Hepatocyte (in vitro differentiated cells): ENCODE results near the gene DMD. TPM values are rescaled to one million over a fixed set of nuclear protein-coding genes. Genes with fewer than 3 reads are reported as not detected.

Source experiments
- DNase-seq: peaks from one replicate; pipeline ENCODE4 v3.0.0-alpha.2; 2016; ENCODE audit warnings: low spot score
- H2AFZ ChIP-seq: fragments of 200-600 bp; sonication (generic); 2 replicates; pipeline ENCODE4 v1.6.0; 2016; ENCODE audit warnings: antibody characterized with exemption, mild to moderate bottlenecking
- H3K27ac ChIP-seq: fragments of 200-600 bp; sonication (generic); 2 replicates; pipeline ENCODE4 v1.5.1; 2016; ENCODE audit warnings: mild to moderate bottlenecking
- H3K27me3 ChIP-seq: fragments of 200-600 bp; sonication (generic); 2 replicates; pipeline ENCODE4 v1.6.1; 2016
- H3K36me3 ChIP-seq: fragments of 200-600 bp; sonication (generic); replicated peaks from 2 replicates; pipeline ENCODE4 v1.5.1; 2016; ENCODE audit warnings: low read depth; ENCODE audit not compliant: insufficient read depth
- H3K4me1 ChIP-seq: fragments of 200-600 bp; sonication (generic); 2 replicates; pipeline ENCODE4 v1.5.1; 2016; ENCODE audit warnings: mild to moderate bottlenecking, moderate library complexity; ENCODE audit not compliant: insufficient read depth
- H3K4me2 ChIP-seq: fragments of 200-600 bp; sonication (generic); 2 replicates; pipeline ENCODE4 v1.6.0; 2016
- H3K4me3 ChIP-seq: fragments of 200-600 bp; sonication (generic); 2 replicates; pipeline ENCODE4 v1.5.1; 2016; ENCODE audit warnings: mild to moderate bottlenecking
- H3K79me2 ChIP-seq: fragments of 200-600 bp; sonication (generic); 2 replicates; pipeline ENCODE4 v1.6.0; 2017; ENCODE audit warnings: mild to moderate bottlenecking
- H3K9me2 ChIP-seq: fragments of 200-600 bp; sonication (generic); replicated peaks from 2 replicates; pipeline ENCODE4 v1.6.0; 2017; ENCODE audit warnings: mild to moderate bottlenecking; ENCODE audit not compliant: insufficient read depth
- H3K9me3 ChIP-seq: fragments of 200-600 bp; sonication (generic); 2 replicates; pipeline ENCODE4 v1.5.1; 2016; ENCODE audit warnings: low read depth, mild to moderate bottlenecking
- H4K20me1 ChIP-seq: fragments of 200-600 bp; sonication (generic); 2 replicates; pipeline ENCODE4 v1.6.0; 2016; ENCODE audit warnings: mild to moderate bottlenecking; ENCODE audit not compliant: insufficient read depth, poor library complexity, severe bottlenecking
- EZH2 ChIP-seq: fragments of 200-600 bp; sonication (generic); IDR thresholded peaks from 2 replicates; pipeline ENCODE4 v1.6.1; 2016; ENCODE audit warnings: antibody characterized with exemption, mild to moderate bottlenecking, borderline replicate concordance
- EZH2phosphoT487 ChIP-seq: fragments of 200-600 bp; sonication (generic); IDR thresholded peaks from one replicate; pipeline ENCODE4 v1.6.1; 2018; ENCODE audit warnings: antibody characterized with exemption, mild to moderate bottlenecking, low read depth, moderate library complexity; ENCODE audit not compliant: unreplicated experiment, severe bottlenecking
- WGBS: methylation state at CpG from one replicate; pipeline ENCODE4 v1.1.6; 2016; ENCODE audit warnings: low lambda C conversion rate; ENCODE audit errors: missing lambda C conversion rate; 5-methylcytosine and 5-hydroxymethylcytosine counted together
- polyA plus RNA-seq: library from polyadenylated mRNA; unstranded; fragments of >200 nt; fragmentation: Nextera tagmentation; extraction: Ambion mirVana; gene quantifications from 2 replicates; pipeline ENCODE4 v1.2.1, GENCODE V29; 2016
- total RNA-seq: library from RNA; depleted of rRNA; stranded (reverse); fragments of >200 nt; gene quantifications from 2 replicates; pipeline ENCODE4 v1.2.3, GENCODE V29; 2014
- TF ChIP-seq, protein P1 (sequence below): fragments of 200-600 bp; sonication (generic); IDR thresholded peaks from 2 replicates; pipeline ENCODE4 v1.5.1; 2016; ENCODE audit warnings: antibody characterized with exemption, mild to moderate bottlenecking; ENCODE audit not compliant: poor library complexity

Gene DMD
- total and polyA plus RNA-seq, 2 experiments from 2014 or later, result 14.2 to 27.8 TPM

DNA sequence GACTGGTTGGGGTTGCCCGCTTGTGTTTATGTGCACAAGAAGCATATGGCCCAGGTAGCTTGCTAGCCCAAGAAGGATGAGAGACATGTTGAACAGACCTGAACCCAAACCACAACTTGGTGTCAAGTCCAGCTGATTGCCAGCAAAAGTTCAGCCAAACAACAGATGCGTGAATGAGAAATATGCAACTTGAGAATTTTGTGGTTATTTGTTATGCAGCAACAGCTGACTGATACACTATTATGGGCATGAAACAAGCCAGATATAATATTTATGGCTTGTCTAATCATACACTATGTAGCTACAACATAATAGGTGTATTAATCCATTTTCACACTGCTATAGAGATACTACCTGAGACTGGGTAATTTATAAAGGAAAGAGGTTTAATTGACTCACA is 2073.2 kb downstream of the DMD start:
- H3K4me2 ChIP-seq, result no peak overlapping the region
- TF ChIP-seq EZH2phosphoT487, result no peak
- no peak for TF ChIP-seq EZH2
- TF ChIP-seq, protein P1, sequence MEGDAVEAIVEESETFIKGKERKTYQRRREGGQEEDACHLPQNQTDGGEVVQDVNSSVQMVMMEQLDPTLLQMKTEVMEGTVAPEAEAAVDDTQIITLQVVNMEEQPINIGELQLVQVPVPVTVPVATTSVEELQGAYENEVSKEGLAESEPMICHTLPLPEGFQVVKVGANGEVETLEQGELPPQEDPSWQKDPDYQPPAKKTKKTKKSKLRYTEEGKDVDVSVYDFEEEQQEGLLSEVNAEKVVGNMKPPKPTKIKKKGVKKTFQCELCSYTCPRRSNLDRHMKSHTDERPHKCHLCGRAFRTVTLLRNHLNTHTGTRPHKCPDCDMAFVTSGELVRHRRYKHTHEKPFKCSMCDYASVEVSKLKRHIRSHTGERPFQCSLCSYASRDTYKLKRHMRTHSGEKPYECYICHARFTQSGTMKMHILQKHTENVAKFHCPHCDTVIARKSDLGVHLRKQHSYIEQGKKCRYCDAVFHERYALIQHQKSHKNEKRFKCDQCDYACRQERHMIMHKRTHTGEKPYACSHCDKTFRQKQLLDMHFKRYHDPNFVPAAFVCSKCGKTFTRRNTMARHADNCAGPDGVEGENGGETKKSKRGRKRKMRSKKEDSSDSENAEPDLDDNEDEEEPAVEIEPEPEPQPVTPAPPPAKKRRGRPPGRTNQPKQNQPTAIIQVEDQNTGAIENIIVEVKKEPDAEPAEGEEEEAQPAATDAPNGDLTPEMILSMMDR, result no peak

DNA sequence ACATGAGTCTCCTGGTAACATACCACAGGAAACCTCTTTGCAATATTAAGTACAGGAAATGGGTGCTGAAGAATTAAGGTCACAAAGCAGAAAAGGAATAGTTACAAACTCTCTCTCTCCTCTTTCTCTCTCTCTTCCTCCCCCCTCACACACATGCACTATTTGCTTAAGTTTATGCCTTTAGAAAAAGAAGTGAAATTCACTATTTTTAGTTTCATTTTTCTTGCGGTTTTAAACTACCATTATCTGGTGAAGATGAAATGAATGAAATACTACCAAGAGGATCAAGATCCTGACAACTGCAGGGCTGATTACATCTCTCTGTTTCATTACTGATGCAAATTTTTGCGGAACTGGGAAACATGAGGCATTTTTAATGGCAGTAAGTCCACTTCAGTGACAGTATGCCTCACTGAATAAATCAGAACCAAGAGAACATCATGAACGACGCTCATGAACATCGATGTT is 2075.2 kb downstream of the DMD start:
- no peaks in the 10 kb centered on the region for H3K9me2 ChIP-seq
- H3K4me3 ChIP-seq, result no peak overlapping the region
- H3K79me2 ChIP-seq, result no peaks in the 10 kb centered on the region
- no peak overlapping the region for H3K27ac ChIP-seq
- no peak for TF ChIP-seq EZH2
- TF ChIP-seq EZH2phosphoT487, result no peak
- TF ChIP-seq, protein P1, result no peak
- H3K36me3 ChIP-seq, result no peaks in the 10 kb centered on the region
- no peak for DNase-seq
- H3K9me3 ChIP-seq, result peaks cover 7% of the 10 kb centered on the region
- H3K27me3 ChIP-seq, result no peaks in the 10 kb centered on the region
- WGBS, result 73% methylated on average over 5 of the region's 5 CpGs
- H2AFZ ChIP-seq, result no peak overlapping the region
- H3K4me1 ChIP-seq, result no peaks in the 10 kb centered on the region
- no peak overlapping the region for H3K4me2 ChIP-seq
- no peaks in the 10 kb centered on the region for H4K20me1 ChIP-seq

More for the DNA sequence above, 2073.2 kb downstream of the DMD start:
- H3K9me2 ChIP-seq, result no peaks in the 10 kb centered on the region
- WGBS, result 78% methylated on average over 2 of the region's 2 CpGs
- no peaks in the 10 kb centered on the region for H3K4me1 ChIP-seq
- H3K4me3 ChIP-seq, result no peak overlapping the region
- peaks cover 7% of the 10 kb centered on the region for H3K9me3 ChIP-seq
- H3K27me3 ChIP-seq, result no peaks in the 10 kb centered on the region
- H4K20me1 ChIP-seq, result no peaks in the 10 kb centered on the region
- no peaks in the 10 kb centered on the region for H3K36me3 ChIP-seq
- no peak overlapping the region for H3K27ac ChIP-seq
- H2AFZ ChIP-seq, result no peak overlapping the region
- DNase-seq, result no peak
- H3K79me2 ChIP-seq, result no peaks in the 10 kb centered on the region

- no peak for DNase-seq
- H3K9me2 ChIP-seq, result no peaks in the 10 kb centered on the region
- no peak overlapping the region for H3K4me3 ChIP-seq
- no peaks in the 10 kb centered on the region for H3K27me3 ChIP-seq
- H3K27ac ChIP-seq, result no peak overlapping the region
- TF ChIP-seq EZH2phosphoT487 (no peak), EZH2 (no peak)
- TF ChIP-seq, protein P1, result no peak
- 76% methylated on average over 7 of the region's 7 CpGs for WGBS
- peaks cover 2% of the 10 kb centered on the region for H3K9me3 ChIP-seq
- H3K79me2 ChIP-seq, result no peaks in the 10 kb centered on the region
- no peaks in the 10 kb centered on the region for H4K20me1 ChIP-seq
- no peaks in the 10 kb centered on the region for H3K36me3 ChIP-seq
- H3K4me1 ChIP-seq, result no peaks in the 10 kb centered on the region
- no peak overlapping the region for H3K4me2 ChIP-seq
- no peak overlapping the region for H2AFZ ChIP-seq
Observed at GRCh38 chrX:31132821-31133241, 2078.5 kb downstream of the DMD start.
